GM20000 (cell line): ENCODE data around the gene SCAMP4.

Source experiments
- DNase-seq: peaks from one replicate; pipeline ENCODE4 v3.0.0; 2012; ENCODE audit warnings: low spot score
- CTCF ChIP-seq: IDR thresholded peaks from 2 replicates; pipeline ENCODE4 v1.5.1; 2012; ENCODE audit warnings: mild to moderate bottlenecking, control low read depth; ENCODE audit errors: extremely low read depth, missing control alignments

The SCAMP4 gene

GRCh38 chr19:1910177-1910576 lies 5.0 kb downstream of the SCAMP4 start:
- TF ChIP-seq CTCF: no peak
- DNase-seq: no peak

GRCh38 chr19:1911098-1911497 lies 5.9 kb downstream of the SCAMP4 start:
- no peak for DNase-seq
- TF ChIP-seq CTCF: no peak

GRCh38 chr19:1911995-1912394 lies 6.8 kb downstream of the SCAMP4 start:
- TF ChIP-seq CTCF: no peak
- DNase-seq: no peak

GRCh38 chr19:1912760-1913505 lies 7.7 kb downstream of the SCAMP4 start:
- no peak for DNase-seq
- no peak for TF ChIP-seq CTCF

- TF ChIP-seq CTCF: no peak
- no peak for DNase-seq
These were observed 8.8 kb downstream of the SCAMP4 start for GRCh38 chr19:1913781-1914577.

- no peak for DNase-seq
- TF ChIP-seq CTCF: no peak
These were observed 9.7 kb downstream of the SCAMP4 start for GRCh38 chr19:1914826-1915341.

GRCh38 chr19:1917146-1917545 lies 11.9 kb downstream of the SCAMP4 start:
- no peak for DNase-seq

More at GRCh38 chr19:1917146-1917545, 11.9 kb downstream of the SCAMP4 start:
- TF ChIP-seq CTCF: no peak
